Fibroblast of lung (primary cell): ENCODE data around the gene EBPL.

Experiments used
- EZH2 ChIP-seq: IDR thresholded peaks from 2 replicates; pipeline ENCODE4 v1.5.1; 2012; ENCODE audit warnings: low read length, control low read depth, mild to moderate bottlenecking; ENCODE audit errors: missing control alignments
- TF ChIP-seq, protein P1 (sequence below), 2 donors: IDR thresholded peaks in 1 of 2; conservative IDR thresholded peaks in 1 of 2; 1 replicate in 1 of 2; 2 replicates in 1 of 2; pipeline ENCODE4 v1.5.1; 2011 to 2012; ENCODE audit warnings: low read length in 2 of 2, control low read depth in 1 of 2, inconsistent platforms in 1 of 2, low read depth in 1 of 2, mild to moderate bottlenecking in 1 of 2

DNA sequence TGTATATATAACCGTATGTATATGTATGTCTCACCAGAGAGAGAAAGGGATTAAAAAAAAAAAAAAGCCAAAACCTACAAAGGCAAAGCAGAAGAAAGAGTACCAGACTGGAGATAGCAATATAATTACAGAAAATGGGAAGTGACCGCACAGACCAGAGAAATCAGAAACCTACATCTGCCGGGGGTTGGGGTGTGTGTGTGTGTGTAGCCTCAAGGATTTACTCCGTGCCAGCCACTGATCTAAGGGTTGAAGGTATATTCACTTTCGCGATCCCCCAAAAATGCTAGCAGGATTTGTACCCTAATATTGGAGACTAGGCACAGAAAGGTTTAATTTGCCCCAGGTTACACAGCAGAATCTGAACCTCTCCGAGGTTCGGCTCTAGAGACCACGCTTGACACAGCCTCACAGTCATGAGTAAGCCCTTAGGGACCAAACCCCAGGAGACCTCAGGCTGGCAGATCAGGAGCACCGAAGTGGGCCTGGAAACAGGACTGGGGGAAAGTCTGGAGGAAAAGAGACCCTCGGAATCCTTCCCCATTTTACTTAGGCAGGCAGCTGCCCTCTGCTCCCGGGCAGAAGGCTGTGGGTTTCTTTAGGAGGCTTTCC is 48.1 kb downstream of the EBPL start:
- TF ChIP-seq, protein P1, sequence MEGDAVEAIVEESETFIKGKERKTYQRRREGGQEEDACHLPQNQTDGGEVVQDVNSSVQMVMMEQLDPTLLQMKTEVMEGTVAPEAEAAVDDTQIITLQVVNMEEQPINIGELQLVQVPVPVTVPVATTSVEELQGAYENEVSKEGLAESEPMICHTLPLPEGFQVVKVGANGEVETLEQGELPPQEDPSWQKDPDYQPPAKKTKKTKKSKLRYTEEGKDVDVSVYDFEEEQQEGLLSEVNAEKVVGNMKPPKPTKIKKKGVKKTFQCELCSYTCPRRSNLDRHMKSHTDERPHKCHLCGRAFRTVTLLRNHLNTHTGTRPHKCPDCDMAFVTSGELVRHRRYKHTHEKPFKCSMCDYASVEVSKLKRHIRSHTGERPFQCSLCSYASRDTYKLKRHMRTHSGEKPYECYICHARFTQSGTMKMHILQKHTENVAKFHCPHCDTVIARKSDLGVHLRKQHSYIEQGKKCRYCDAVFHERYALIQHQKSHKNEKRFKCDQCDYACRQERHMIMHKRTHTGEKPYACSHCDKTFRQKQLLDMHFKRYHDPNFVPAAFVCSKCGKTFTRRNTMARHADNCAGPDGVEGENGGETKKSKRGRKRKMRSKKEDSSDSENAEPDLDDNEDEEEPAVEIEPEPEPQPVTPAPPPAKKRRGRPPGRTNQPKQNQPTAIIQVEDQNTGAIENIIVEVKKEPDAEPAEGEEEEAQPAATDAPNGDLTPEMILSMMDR (conservative IDR thresholded peaks at IDR 0.05 in 1 of 2, IDR thresholded peaks at IDR 0.05 in 1 of 2; ENCODE audit: low read depth in 1 of 2, low read length in 2 of 2) = no peak
- TF ChIP-seq EZH2 = no peak
